ENCODE data around the gene GMDS.

Gene GMDS

DNA sequence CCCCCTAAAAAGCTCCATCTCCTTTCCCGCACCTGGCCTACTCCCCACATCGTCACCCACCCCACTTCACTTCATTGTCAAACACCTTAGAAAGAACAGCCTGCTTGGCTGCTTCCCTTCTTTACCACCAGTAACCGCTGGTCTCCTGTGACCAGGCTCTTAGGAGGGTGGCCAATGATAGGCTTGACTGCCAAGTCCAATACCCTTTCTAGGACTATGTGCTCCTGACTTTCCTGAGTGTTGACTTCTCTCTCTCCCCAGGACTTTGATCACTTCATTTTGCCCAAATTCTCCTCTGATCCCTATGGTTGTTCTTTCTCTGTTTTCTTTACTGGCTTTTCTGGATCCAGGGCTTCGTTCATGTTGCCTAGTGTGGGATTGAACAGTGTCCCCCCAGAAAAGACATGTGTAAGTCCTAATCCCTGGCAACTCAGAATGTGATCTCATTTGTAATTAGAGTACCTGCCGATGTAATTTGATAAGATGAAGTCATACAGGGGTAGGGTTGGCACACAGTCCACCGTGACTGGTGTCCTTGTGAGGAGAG, 254.0 kb downstream of the GMDS start:
- H3K4me1 ChIP-seq (ENCODE audit: insufficient read depth, low read length): no peaks in the 10 kb centered on the region
- H3K27ac ChIP-seq (ENCODE audit: low read depth, low read length): no peak overlapping the region
- H3K9ac ChIP-seq (ENCODE audit: low read length): no peak overlapping the region
- H3K36me3 ChIP-seq (ENCODE audit: insufficient read depth, low read length): no peaks in the 10 kb centered on the region
- no peak overlapping the region for H3K4me3 ChIP-seq (ENCODE audit: low read depth in 1 of 2, low read length in 2 of 2)
- no peaks in the 10 kb centered on the region for H3K9me3 ChIP-seq (ENCODE audit: low read length)
- H3K27me3 ChIP-seq (ENCODE audit: control insufficient read depth in 1 of 2, insufficient read depth in 2 of 2, low read length in 2 of 2): no peaks in the 10 kb centered on the region

DNA sequence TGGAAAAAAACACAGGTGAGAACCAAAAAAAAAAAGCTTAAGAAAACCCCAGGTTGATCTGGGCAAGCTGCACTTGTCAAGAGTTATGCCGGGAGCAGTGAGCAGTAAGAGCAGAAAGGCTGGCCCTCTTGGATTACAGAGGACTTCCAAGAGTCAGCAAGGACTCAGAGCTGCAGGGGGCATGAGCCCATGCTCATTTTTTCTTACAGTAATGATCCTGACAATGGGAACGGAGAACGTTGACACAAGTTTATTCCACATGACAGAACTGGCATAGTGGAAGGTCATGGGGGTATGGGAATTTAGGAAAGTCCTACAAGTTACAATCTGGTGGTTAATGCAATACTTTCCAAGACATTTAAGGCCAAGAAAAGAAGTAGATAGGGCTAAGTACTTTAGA, 256.6 kb downstream of the GMDS start:
- H3K36me3 ChIP-seq (ENCODE audit: insufficient read depth, low read length): no peaks in the 10 kb centered on the region
- H3K27me3 ChIP-seq (ENCODE audit: control insufficient read depth in 1 of 2, insufficient read depth in 2 of 2, low read length in 2 of 2): no peaks in the 10 kb centered on the region
- H3K4me3 ChIP-seq (ENCODE audit: low read depth in 1 of 2, low read length in 2 of 2): no peak overlapping the region
- H3K9me3 ChIP-seq (ENCODE audit: low read length): no peaks in the 10 kb centered on the region
- H3K9ac ChIP-seq (ENCODE audit: low read length): no peak overlapping the region
- H3K4me1 ChIP-seq (ENCODE audit: insufficient read depth, low read length): no peaks in the 10 kb centered on the region
- no peak overlapping the region for H3K27ac ChIP-seq (ENCODE audit: low read depth, low read length)

DNA sequence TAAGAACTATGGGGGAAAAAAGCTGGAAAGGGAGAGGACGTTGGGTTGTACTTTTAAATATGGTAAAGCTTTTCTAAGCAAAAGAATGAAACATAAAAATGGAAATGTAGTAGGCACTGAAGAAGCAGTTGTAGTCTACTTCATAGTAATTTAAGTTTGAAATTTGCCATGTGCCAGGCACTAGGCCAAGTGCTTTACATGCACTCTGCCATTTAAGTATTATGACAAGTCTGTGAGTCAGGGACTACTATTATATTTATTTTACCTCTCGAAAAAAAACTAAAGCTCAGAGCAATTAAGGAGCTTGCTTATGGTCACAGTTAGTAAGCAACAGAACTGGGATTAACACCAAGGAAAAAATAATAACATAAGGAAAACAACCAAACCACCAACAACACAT, 257.8 kb downstream of the GMDS start:
- H3K9me3 ChIP-seq (ENCODE audit: low read length): no peaks in the 10 kb centered on the region
- H3K9ac ChIP-seq (ENCODE audit: low read length): no peak overlapping the region
- H3K36me3 ChIP-seq (ENCODE audit: insufficient read depth, low read length): no peaks in the 10 kb centered on the region
- H3K27me3 ChIP-seq (ENCODE audit: control insufficient read depth in 1 of 2, insufficient read depth in 2 of 2, low read length in 2 of 2): no peaks in the 10 kb centered on the region
- H3K27ac ChIP-seq (ENCODE audit: low read depth, low read length): no peak overlapping the region
- H3K4me1 ChIP-seq (ENCODE audit: insufficient read depth, low read length): no peaks in the 10 kb centered on the region
- H3K4me3 ChIP-seq (ENCODE audit: low read depth in 1 of 2, low read length in 2 of 2): no peak overlapping the region

DNA sequence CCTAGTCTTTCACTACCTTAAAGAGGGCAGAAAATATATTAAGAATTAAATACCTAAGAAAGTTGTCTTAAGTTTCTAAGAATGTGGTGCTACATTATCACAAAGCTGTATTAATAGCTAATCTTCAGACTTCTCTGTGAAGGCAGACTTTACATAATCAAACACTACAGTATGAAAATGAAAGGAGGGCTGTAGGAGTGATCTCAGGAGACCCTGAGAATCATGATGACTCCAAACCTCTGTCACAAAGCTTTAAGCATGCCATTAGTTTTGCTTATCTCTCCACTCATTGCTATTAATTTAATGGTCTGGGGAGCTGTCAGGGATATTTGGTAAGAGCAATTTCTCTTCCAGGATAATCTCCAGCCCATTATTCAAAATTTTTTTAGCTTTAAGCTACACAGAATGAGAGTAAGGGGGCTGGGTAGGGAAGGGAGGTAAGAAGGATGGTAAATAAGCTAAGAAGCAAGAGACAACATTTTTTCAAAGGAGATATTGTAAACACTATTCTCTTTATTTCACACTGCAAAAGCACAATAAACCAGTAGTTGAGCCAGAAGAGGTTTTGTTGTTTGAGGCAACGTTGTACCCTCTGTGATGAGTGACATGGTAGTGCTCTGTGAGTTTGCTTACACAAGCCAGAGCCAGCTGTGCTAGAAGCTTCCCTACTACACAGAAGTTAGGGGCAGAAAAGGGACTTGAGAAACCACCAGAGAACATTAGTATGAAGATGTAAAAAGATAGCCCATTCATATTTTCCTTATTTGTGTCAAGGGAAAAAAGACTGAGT, 258.8 kb downstream of the GMDS start:
- no peak overlapping the region for H3K9ac ChIP-seq (ENCODE audit: low read length)
- no peak overlapping the region for H3K4me3 ChIP-seq (ENCODE audit: low read depth in 1 of 2, low read length in 2 of 2)
- H3K36me3 ChIP-seq (ENCODE audit: insufficient read depth, low read length): no peaks in the 10 kb centered on the region
- no peak overlapping the region for H3K27ac ChIP-seq (ENCODE audit: low read depth, low read length)
- H3K27me3 ChIP-seq (ENCODE audit: control insufficient read depth in 1 of 2, insufficient read depth in 2 of 2, low read length in 2 of 2): no peaks in the 10 kb centered on the region
- H3K9me3 ChIP-seq (ENCODE audit: low read length): no peaks in the 10 kb centered on the region
- H3K4me1 ChIP-seq (ENCODE audit: insufficient read depth, low read length): no peaks in the 10 kb centered on the region

DNA sequence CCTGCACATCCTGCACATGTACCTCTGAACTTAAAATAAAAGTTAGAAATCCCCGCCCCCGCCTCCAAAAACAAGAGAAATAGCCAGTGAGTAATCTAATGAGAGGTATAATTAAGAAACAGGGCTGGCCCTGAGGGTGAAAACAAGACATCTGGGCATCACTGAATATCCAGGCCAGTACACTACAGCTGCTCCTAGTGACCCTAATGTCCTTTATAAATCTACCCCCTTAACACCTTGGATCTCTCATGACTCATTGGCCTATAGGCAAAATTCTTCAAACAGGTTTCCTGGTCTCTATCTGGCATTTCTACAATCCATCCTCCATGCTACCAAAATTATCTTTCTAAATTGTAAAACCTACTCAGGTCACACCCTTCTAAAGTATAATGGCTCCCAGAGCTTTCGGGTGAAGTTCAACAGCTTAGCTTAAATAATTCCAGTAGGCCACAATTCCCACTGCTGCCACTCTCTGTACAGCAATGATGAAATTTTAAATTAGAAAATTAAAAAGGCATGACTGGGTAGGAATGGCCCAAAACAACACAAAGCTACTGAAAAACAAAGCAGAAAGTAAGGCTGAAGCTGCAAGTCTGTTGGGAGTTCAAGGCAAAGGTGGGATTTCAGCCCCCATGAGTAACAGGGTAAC, 260.9 kb downstream of the GMDS start:
- Histone ChIP-seq H3K4me1 (ENCODE audit: insufficient read depth, low read length) (no peaks in the 10 kb centered on the region), H3K9me3 (ENCODE audit: low read length) (no peaks in the 10 kb centered on the region), H3K27ac (ENCODE audit: low read depth, low read length) (no peak overlapping the region), H3K9ac (ENCODE audit: low read length) (no peak overlapping the region), H3K36me3 (ENCODE audit: insufficient read depth, low read length) (no peaks in the 10 kb centered on the region), H3K4me3 (ENCODE audit: low read depth in 1 of 2, low read length in 2 of 2) (no peak overlapping the region), H3K27me3 (ENCODE audit: control insufficient read depth in 1 of 2, insufficient read depth in 2 of 2, low read length in 2 of 2) (no peaks in the 10 kb centered on the region)

DNA sequence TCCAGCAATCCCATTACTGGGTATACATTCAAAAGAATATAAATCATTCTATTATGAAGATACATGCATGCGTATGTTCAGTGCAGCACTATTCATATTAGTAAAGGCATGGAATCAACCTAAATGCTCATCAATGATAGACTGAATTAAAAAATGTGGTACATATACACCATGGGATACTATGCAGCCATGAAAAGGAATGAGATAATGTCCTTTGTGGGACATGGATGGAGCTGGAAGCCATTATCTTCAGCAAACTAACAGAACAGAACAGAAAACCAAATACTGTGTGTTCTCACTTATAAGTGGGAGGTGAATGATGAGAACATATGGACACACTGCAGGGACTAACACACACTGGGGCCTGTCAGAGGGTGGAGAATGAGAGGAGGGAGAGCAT, 261.6 kb downstream of the GMDS start:
- Histone ChIP-seq H3K4me1 (ENCODE audit: insufficient read depth, low read length) (no peaks in the 10 kb centered on the region), H3K36me3 (ENCODE audit: insufficient read depth, low read length) (no peaks in the 10 kb centered on the region), H3K4me3 (ENCODE audit: low read depth in 1 of 2, low read length in 2 of 2) (no peak overlapping the region), H3K27me3 (ENCODE audit: control insufficient read depth in 1 of 2, insufficient read depth in 2 of 2, low read length in 2 of 2) (no peaks in the 10 kb centered on the region), H3K9me3 (ENCODE audit: low read length) (no peaks in the 10 kb centered on the region), H3K27ac (ENCODE audit: low read depth, low read length) (no peak overlapping the region), H3K9ac (ENCODE audit: low read length) (no peak overlapping the region)

DNA sequence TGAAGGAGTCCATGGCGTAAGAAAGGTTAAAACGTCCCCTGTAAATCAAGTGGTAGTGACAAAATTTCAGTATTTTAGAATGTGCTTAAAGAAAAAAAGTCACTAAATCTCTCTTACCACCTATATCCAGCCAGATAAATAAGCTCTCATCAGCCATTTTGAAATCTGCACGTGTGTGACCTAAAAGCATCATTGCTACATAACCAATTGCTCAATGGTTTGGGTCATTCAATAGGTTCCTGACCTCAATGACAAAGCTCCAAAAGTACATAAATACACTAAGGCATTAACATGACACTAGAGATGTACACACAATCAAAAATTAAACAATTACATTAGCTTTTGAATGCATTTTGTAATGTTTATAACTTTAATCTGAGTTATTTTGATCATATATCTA, 272.4 kb downstream of the GMDS start:
- Histone ChIP-seq H3K9ac (ENCODE audit: low read length) (no peak overlapping the region), H3K4me1 (ENCODE audit: insufficient read depth, low read length) (no peaks in the 10 kb centered on the region), H3K27me3 (ENCODE audit: control insufficient read depth in 1 of 2, insufficient read depth in 2 of 2, low read length in 2 of 2) (no peaks in the 10 kb centered on the region), H3K27ac (ENCODE audit: low read depth, low read length) (no peak overlapping the region), H3K9me3 (ENCODE audit: low read length) (no peaks in the 10 kb centered on the region), H3K36me3 (ENCODE audit: insufficient read depth, low read length) (no peaks in the 10 kb centered on the region), H3K4me3 (ENCODE audit: low read depth in 1 of 2, low read length in 2 of 2) (no peak overlapping the region)

DNA sequence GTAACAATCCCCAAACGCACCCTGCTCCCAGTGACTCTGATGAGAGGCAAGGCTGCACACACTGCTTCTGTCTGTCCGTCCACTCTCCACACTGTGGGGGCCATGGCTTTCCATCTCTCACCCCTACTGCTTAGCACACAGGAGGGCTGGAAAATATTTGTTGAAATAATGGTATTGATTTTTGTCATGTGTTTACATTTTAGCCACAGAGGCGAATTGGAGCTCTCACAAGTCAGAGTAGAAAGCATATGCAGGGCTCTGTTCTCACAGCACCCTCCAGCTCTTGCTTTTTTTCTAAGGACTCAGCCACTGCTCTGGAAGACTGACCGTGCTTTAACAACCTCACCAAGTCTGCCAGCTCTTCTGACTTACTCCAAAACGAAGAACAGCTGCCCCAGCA, 273.8 kb downstream of the GMDS start:
- H3K4me1 ChIP-seq (ENCODE audit: insufficient read depth, low read length): no peaks in the 10 kb centered on the region
- H3K9me3 ChIP-seq (ENCODE audit: low read length): no peaks in the 10 kb centered on the region

DNA sequence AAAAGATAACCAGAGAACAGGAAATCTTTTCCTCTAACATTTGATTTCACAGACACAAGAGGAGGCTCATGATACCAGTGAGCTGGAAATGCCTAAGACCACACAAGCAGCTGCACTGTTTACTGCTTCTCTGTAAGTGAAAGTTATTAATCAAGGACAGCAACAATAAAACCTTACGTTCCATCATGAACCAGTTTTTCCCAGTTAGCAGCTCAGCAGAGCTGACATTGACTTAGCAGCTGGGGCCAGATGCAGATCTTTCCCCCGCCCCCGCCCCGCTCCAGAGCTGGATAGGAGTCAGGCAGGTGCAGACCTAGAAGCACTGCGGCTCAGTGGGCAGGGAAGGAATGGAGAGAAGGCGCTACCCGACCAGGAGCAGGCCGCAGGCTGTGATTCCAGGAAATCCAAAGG, 275.2 kb downstream of the GMDS start:
- Histone ChIP-seq H3K4me1 (ENCODE audit: insufficient read depth, low read length) (no peaks in the 10 kb centered on the region), H3K36me3 (ENCODE audit: insufficient read depth, low read length) (no peaks in the 10 kb centered on the region), H3K9ac (ENCODE audit: low read length) (no peak overlapping the region), H3K4me3 (ENCODE audit: low read depth in 1 of 2, low read length in 2 of 2) (no peak overlapping the region), H3K27ac (ENCODE audit: low read depth, low read length) (no peak overlapping the region), H3K27me3 (ENCODE audit: control insufficient read depth in 1 of 2, insufficient read depth in 2 of 2, low read length in 2 of 2) (no peaks in the 10 kb centered on the region), H3K9me3 (ENCODE audit: low read length) (no peaks in the 10 kb centered on the region)

More for the DNA sequence above, 273.8 kb downstream of the GMDS start:
- Histone ChIP-seq H3K27ac (ENCODE audit: low read depth, low read length) (no peak overlapping the region), H3K36me3 (ENCODE audit: insufficient read depth, low read length) (no peaks in the 10 kb centered on the region), H3K27me3 (ENCODE audit: control insufficient read depth in 1 of 2, insufficient read depth in 2 of 2, low read length in 2 of 2) (no peaks in the 10 kb centered on the region), H3K9ac (ENCODE audit: low read length) (no peak overlapping the region), H3K4me3 (ENCODE audit: low read depth in 1 of 2, low read length in 2 of 2) (no peak overlapping the region)

DNA sequence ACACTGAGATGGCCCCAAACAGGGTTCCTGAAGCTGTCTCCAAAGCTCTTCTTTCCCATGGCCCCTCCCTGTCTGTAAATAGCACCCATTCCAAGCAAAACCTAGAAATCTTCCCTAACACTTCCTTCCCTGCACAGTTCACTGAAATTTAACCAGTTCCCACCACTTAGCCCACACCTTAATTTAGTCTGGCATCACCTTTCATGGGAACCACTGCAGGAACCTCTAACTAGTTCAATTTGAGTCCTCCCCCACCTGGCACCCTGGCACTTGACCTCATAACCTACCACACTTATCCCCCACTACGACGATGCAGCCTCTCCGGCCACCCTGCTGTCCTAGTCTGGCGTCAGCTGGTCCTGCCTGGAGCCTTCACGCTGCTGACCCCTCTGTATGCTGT, 278.7 kb downstream of the GMDS start:
- Histone ChIP-seq H3K9me3 (ENCODE audit: low read length) (no peaks in the 10 kb centered on the region), H3K27me3 (ENCODE audit: control insufficient read depth in 1 of 2, insufficient read depth in 2 of 2, low read length in 2 of 2) (no peaks in the 10 kb centered on the region), H3K4me1 (ENCODE audit: insufficient read depth, low read length) (no peaks in the 10 kb centered on the region), H3K27ac (ENCODE audit: low read depth, low read length) (no peak overlapping the region), H3K9ac (ENCODE audit: low read length) (no peak overlapping the region), H3K36me3 (ENCODE audit: insufficient read depth, low read length) (no peaks in the 10 kb centered on the region), H3K4me3 (ENCODE audit: low read depth in 1 of 2, low read length in 2 of 2) (no peak overlapping the region)

DNA sequence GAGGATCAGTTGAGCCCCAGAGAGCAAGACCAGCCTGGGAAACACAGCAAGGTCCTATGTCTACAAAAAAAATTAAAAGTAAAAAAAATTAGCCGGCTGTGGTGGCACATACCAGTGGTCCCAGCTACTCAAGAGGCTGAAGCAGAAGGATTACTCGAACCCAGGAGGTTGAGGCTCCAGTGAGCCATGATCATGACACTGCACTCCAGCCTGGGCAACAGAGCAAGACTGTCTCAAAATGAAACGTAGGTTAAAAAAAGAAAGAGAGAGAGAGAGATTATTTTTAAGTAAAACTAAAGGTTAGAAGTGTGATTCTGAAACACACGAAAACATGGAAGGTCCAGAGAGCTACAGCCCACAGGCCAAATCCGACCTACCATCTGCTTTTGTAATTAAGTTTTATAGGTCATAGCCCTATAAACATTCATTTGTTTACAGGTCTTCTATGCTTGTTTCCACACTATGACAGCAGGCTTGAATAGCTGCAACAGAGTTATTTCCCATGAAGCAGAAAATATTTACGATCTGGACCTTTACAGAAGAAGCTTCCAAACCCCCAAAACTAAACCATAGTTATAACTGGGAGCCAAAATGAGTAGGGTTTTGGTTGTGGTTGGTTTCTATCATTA, 279.7 kb downstream of the GMDS start:
- H3K4me3 ChIP-seq (ENCODE audit: low read depth in 1 of 2, low read length in 2 of 2): no peak overlapping the region
- H3K36me3 ChIP-seq (ENCODE audit: insufficient read depth, low read length): no peaks in the 10 kb centered on the region
- H3K4me1 ChIP-seq (ENCODE audit: insufficient read depth, low read length): no peaks in the 10 kb centered on the region
- no peak overlapping the region for H3K27ac ChIP-seq (ENCODE audit: low read depth, low read length)
- no peak overlapping the region for H3K9ac ChIP-seq (ENCODE audit: low read length)
- H3K27me3 ChIP-seq (ENCODE audit: control insufficient read depth in 1 of 2, insufficient read depth in 2 of 2, low read length in 2 of 2): no peaks in the 10 kb centered on the region
- no peaks in the 10 kb centered on the region for H3K9me3 ChIP-seq (ENCODE audit: low read length)

Data from muscle layer of colon (tissue), 2 donors.